Smooth muscle cell of bladder (primary cell): ENCODE data around the gene GNG7. TPM values are rescaled to one million over a fixed set of nuclear protein-coding genes. Genes with fewer than 3 reads are reported as not detected.

Source experiments
- total RNA-seq: library from RNA; depleted of rRNA; stranded (reverse); fragments of >200 nt; gene quantifications from 2 replicates; pipeline ENCODE4 v1.2.3, GENCODE V29; 2014

GNG7 gene
- total RNA-seq: 0.14 and 0.37 TPM in 2 replicates

GRCh38 chr19:2702170-2703076 lies at the start of gene GNG7:
GNG7 (minus strand) TSS chr19:2702694; CDS start chr19:2520688, 182,006 bp downstream.

GRCh38 chr19:2739602-2740313 lies 37.3 kb upstream of the GNG7 start, which contains the start of gene SLC39A3:
SLC39A3 (minus strand) TSS chr19:2740017; CDS start chr19:2737257, 2,760 bp downstream.

GRCh38 chr19:2720777-2721569 lies 18.5 kb upstream of the GNG7 start, which contains the start of gene DIRAS1:
DIRAS1 (minus strand) TSS chr19:2721372; CDS start chr19:2717806, 3,566 bp downstream.

GRCh38 chr19:2475702-2476450 lies 226.6 kb downstream of the GNG7 start, which contains the start of gene GADD45B:
GADD45B (plus strand) TSS chr19:2476127; CDS start chr19:2476359, 232 bp downstream.

Other genes with a start within 250 kb of the GNG7 start
- gene LMNB2, start 245.7 kb downstream of the GNG7 start, total RNA-seq: 38.4 and 46.4 TPM in 2 replicates
- gene GADD45B, start 226.6 kb downstream of the GNG7 start, total RNA-seq: 20.1 and 24.9 TPM in 2 replicates
- gene DIRAS1, start 18.7 kb upstream of the GNG7 start, total RNA-seq: 1.3 and 2.7 TPM in 2 replicates
- gene SLC39A3, start 37.3 kb upstream of the GNG7 start, total RNA-seq: 23.3 and 32.4 TPM in 2 replicates
- gene SGTA, start 80.6 kb upstream of the GNG7 start, total RNA-seq: 23.6 and 27.5 TPM in 2 replicates
- gene THOP1, start 82.8 kb upstream of the GNG7 start, total RNA-seq: 41.4 and 61.7 TPM in 2 replicates
- 3.7 and 4.1 TPM in 2 replicates for gene ZNF554, start 117.2 kb upstream of the GNG7 start, total RNA-seq
- 4.3 and 5.0 TPM in 2 replicates for gene ZNF555, start 138.8 kb upstream of the GNG7 start, total RNA-seq
- gene ZNF556, start 164.6 kb upstream of the GNG7 start, total RNA-seq: under 0.01 and 0.09 TPM in 2 replicates
- gene ZNF57, start 198.2 kb upstream of the GNG7 start, total RNA-seq: 3.5 and 3.6 TPM in 2 replicates
- gene ZNF77, start 242.3 kb upstream of the GNG7 start, total RNA-seq: 3.5 and 5.5 TPM in 2 replicates